K562 (cell line): ENCODE results near the gene C1QTNF12. TPM values are rescaled to one million over a fixed set of nuclear protein-coding genes. Genes with fewer than 3 reads are reported as not detected.

Experiments used
- ATAC-seq: fragments of 200-7000 bp; cut with Tn5 transposase; 3 replicates; pipeline ENCODE4 v1.9.1; 2020; ENCODE audit warnings: moderate library complexity
- BruUV-seq: library from RNA; stranded (reverse); fragments of 400-500 nt; replicated peaks from 2 replicates; lab custom pipeline; 2021; lab: Mats Ljungman, UMichigan
- CTCF ChIA-PET: fragments of 300-600 bp; formaldehyde crosslinking; extraction: SDS; loops from one replicate; lab custom pipeline; 2021; ENCODE audit warnings: low intra/inter-chr PET ratio; lab: Yijun Ruan, JAX
- POLR2A ChIA-PET: fragments of 300-600, 350-650 bp; sonication (Branson Sonifier 250); formaldehyde crosslinking; extraction: SDS; loops from one replicate; lab custom pipeline; 2021; ENCODE audit warnings: antibody characterized with exemption, inconsistent platforms; lab: Yijun Ruan, JAX
- DNase-seq, 4 experiments: peaks; one replicate each; pipeline versions ENCODE4 v3.0.0 to v3.0.0-alpha.2; 2011 to 2018; ENCODE audit warnings: low spot score in 3 of 4, mixed read lengths in 3 of 4; ENCODE audit errors: extremely low read depth in 1 of 4
- FAIRE-seq: peaks from 2 replicates; lab custom pipeline; 2011; peaks lifted over from hg19 to GRCh38; lab: Jason Lieb, UNC
- H2AFZ ChIP-seq: 2 replicates; pipeline ENCODE4 v1.6.0; 2011; ENCODE audit warnings: low read depth, low read length, control low read depth, inconsistent platforms
- H3K27ac ChIP-seq: fragments of 200-600 bp; 3 replicates; pipeline ENCODE4 v1.8.0; 2011; ENCODE audit warnings: low read depth, mild to moderate bottlenecking, control low read depth, inconsistent platforms, low read length, moderate library complexity, mixed read lengths; ENCODE audit errors: extremely low read depth
- H3K27me3 ChIP-seq, 2 experiments: fragments of 300-600 bp in 1 of 2; 2 replicates in 1 of 2; 3 replicates in 1 of 2; pipeline versions ENCODE4 v1.6.0 to v1.8.0; 2011; ENCODE audit warnings: inconsistent platforms in 2 of 2, low read length in 2 of 2, mild to moderate bottlenecking in 1 of 2, mixed read lengths in 1 of 2, moderate library complexity in 1 of 2; ENCODE audit not compliant: control insufficient read depth in 2 of 2, insufficient read depth in 2 of 2
- H3K36me3 ChIP-seq: fragments of 300-600 bp; 3 replicates; pipeline ENCODE4 v1.8.0; 2011; ENCODE audit warnings: mild to moderate bottlenecking, low read length, inconsistent platforms; ENCODE audit not compliant: control insufficient read depth, insufficient read depth
- H3K4me1 ChIP-seq, 2 experiments: fragments of 200-600 bp in 1 of 2; replicated peaks in 1 of 2; 2 replicates in 1 of 2; 3 replicates in 1 of 2; pipeline versions ENCODE4 v1.5.1 to v1.8.0; 2011; ENCODE audit warnings: inconsistent platforms in 2 of 2, low read length in 2 of 2, mild to moderate bottlenecking in 1 of 2, mixed read lengths in 1 of 2, moderate library complexity in 1 of 2; ENCODE audit not compliant: control insufficient read depth in 2 of 2, insufficient read depth in 2 of 2
- H3K4me2 ChIP-seq: 2 replicates; pipeline ENCODE4 v1.6.1; 2011; ENCODE audit warnings: low read length, control low read depth, inconsistent platforms, mixed read lengths; ENCODE audit not compliant: insufficient read depth
- H3K4me3 ChIP-seq: fragments of 200-600 bp; sonication (generic), shearing (Covaris generic); 2 replicates; pipeline ENCODE4 v1.5.1; 2016; ENCODE audit warnings: control low read depth, inconsistent platforms
- H3K79me2 ChIP-seq: fragments of 200-600 bp; 3 replicates; pipeline ENCODE4 v1.8.0; 2011; ENCODE audit warnings: low read length, inconsistent platforms; ENCODE audit not compliant: control insufficient read depth, insufficient read depth
- H3K9ac ChIP-seq, 2 experiments: 2 replicates each; pipeline versions ENCODE4 v1.6.0 to v1.6.1; 2011; ENCODE audit warnings: low read depth in 2 of 2, low read length in 2 of 2, control low read depth in 1 of 2, inconsistent platforms in 1 of 2, mild to moderate bottlenecking in 1 of 2, mixed read lengths in 1 of 2; ENCODE audit not compliant: insufficient read depth in 1 of 2
- H3K9me1 ChIP-seq: one replicate; pipeline ENCODE4 v1.6.0; 2011; ENCODE audit warnings: inconsistent platforms, mild to moderate bottlenecking, low read length, moderate library complexity; ENCODE audit not compliant: control insufficient read depth, insufficient read depth
- H3K9me3 ChIP-seq: replicated peaks from 2 replicates; pipeline ENCODE4 v1.5.1; 2011; ENCODE audit warnings: low read depth, low read length, inconsistent platforms; ENCODE audit not compliant: control insufficient read depth, insufficient read depth
- H4K20me1 ChIP-seq: replicated peaks from 2 replicates; pipeline ENCODE4 v1.6.1; 2011; ENCODE audit warnings: low read length, inconsistent platforms, mixed read lengths; ENCODE audit not compliant: control insufficient read depth, insufficient read depth
- ARHGAP35 ChIP-seq: fragments of 450-650 bp; IDR thresholded peaks from 2 replicates; pipeline ENCODE4 v1.6.1; 2018; ENCODE audit not compliant: partially characterized antibody
- CBFA2T3 ChIP-seq: fragments of 450-650 bp; IDR thresholded peaks from 2 replicates; pipeline ENCODE4 v1.6.1; 2017
- HNRNPUL1 ChIP-seq: fragments of 200-400 bp; formaldehyde crosslinking; IDR thresholded peaks from 2 replicates; pipeline ENCODE4 v1.6.1; 2017; ENCODE audit warnings: low read length
- POLR2G ChIP-seq: fragments of 200-400 bp; formaldehyde crosslinking; IDR thresholded peaks from 2 replicates; pipeline ENCODE4 v1.6.1; 2017; ENCODE audit warnings: low read depth, mild to moderate bottlenecking, antibody characterized with exemption, low read length, moderate library complexity
- RBFOX2 ChIP-seq: fragments of 200-400 bp; formaldehyde crosslinking; IDR thresholded peaks from 2 replicates; pipeline ENCODE4 v1.6.1; 2017; ENCODE audit warnings: low read depth, mild to moderate bottlenecking, low read length, moderate library complexity
- TCFL5 ChIP-seq: fragments of 250-450 bp; sonication (Bioruptor Pico); conservative IDR thresholded peaks from 2 replicates; pipeline ENCODE4 v1.6.1; 2021; ENCODE audit warnings: mild to moderate bottlenecking, moderate library complexity, matching md5 sums
- WGBS: fragments of 100-300 bp; shearing (Covaris generic); methylation state at CpG from one replicate; pipeline ENCODE4 v1.1.6; 2016; ENCODE audit warnings: low coverage, mixed read lengths; ENCODE audit not compliant: insufficient coverage; ENCODE audit errors: missing lambda C conversion rate; 5-methylcytosine and 5-hydroxymethylcytosine counted together
- in situ Hi-C: fragments of 300-500 bp; cut with MboI; formaldehyde crosslinking; loops from 4 replicates; pipeline ENCODE4 v1.15.0; 2018; ENCODE audit warnings: inconsistent platforms, mixed read lengths
- intact Hi-C: fragments of 100-400 bp; cut with micrococcal nuclease; formaldehyde crosslinking; loops from 2 replicates; pipeline ENCODE4 v1.14.2; 2022
- polyA plus RNA-seq, 8 experiments: library from polyadenylated mRNA; depleted of rRNA in 4 of 8; stranded (reverse) in 5 of 8; unstranded in 3 of 8; fragments of >200 nt; fragmentation: Nextera tagmentation in 2 of 8; fragmentation: Illumina TruSeq in 1 of 8; extraction: Ambion mirVana in 2 of 8; extraction: Trizol in 1 of 8; gene quantifications; 2 replicates each; pipeline versions ENCODE4 v1.2.1 to v1.2.3, GENCODE V29; 2011 to 2014; ENCODE audit warnings: inconsistent platforms in 1 of 8, missing spikeins in 1 of 8
- total RNA-seq, 7 experiments: library from RNA; depleted of rRNA in 6 of 7; stranded (reverse); fragments of >200 nt in 6 of 7; fragmentation: Illumina TruSeq in 2 of 7; extraction: Trizol in 2 of 7; gene quantifications; 2 replicates each; pipeline versions ENCODE4 v1.2.1 to v1.2.3, GENCODE V29; 2011 to 2021; ENCODE audit warnings: low replicate concordance in 1 of 7

The C1QTNF12 gene
- total and polyA plus RNA-seq, 9 of the 15 experiments (the other 6 are each of a cell fraction or from before 2014, with no cell fraction given) = 0.11 to 4.3 (median 0.93) TPM; not detected in 3

GRCh38 chr1:1225913-1226312 lies 20.6 kb downstream of the C1QTNF12 start:
- FAIRE-seq (no peak), DNase-seq (no peak), ATAC-seq (no peak)
- no peaks in the 10 kb centered on the region for H3K9me3 ChIP-seq
- peaks cover 69% of the 10 kb centered on the region for H3K79me2 ChIP-seq
- H3K27ac ChIP-seq = no peak overlapping the region
- H3K4me1 ChIP-seq = peaks cover 5 to 66% of the 10 kb centered on the region in 2 experiments; a peak in 4 of 5 replicates
- no peak for TF ChIP-seq HNRNPUL1
- 0 out of 2 replicates have a peak, but pooled peaks have one; percentile 43 for TF ChIP-seq POLR2G
- TF ChIP-seq CBFA2T3 = no peak
- TF ChIP-seq RBFOX2 = peak; percentile 52
- TF ChIP-seq ARHGAP35 = no peak
- no peak for TF ChIP-seq TCFL5 (CRISPR knock-in tag)
- ChIA-PET CTCF (no interaction called here), POLR2A (interaction anchor here (0.6 to 1.8 kb wide), 5 partner anchors 10 to 100 kb away, joined by 3 to 7 read pairs (median 3); no protein-coding TSS in a partner anchor)
- H2AFZ ChIP-seq = no peak overlapping the region
- H3K4me2 ChIP-seq = no peak overlapping the region
- WGBS = 96% methylated on average over 18 of the region's 18 CpGs
- intact Hi-C loops (no loop called here), in situ Hi-C loops (no loop called here)
- H3K9me1 ChIP-seq = no peaks in the 10 kb centered on the region
- peaks cover 90% of the 10 kb centered on the region; the same call in 2 of the 3 replicates for H3K36me3 ChIP-seq
- H3K4me3 ChIP-seq = no peak overlapping the region
- H3K27me3 ChIP-seq = no peaks in the 10 kb centered on the region
- peaks cover 9% of the 10 kb centered on the region; the same call in 1 of the 2 replicates for H4K20me1 ChIP-seq
- BruUV-seq = no TSS peak
- H3K9ac ChIP-seq = no peak overlapping the region
